ENCODE measurements around the gene ACOT12. TPM values are rescaled to one million over a fixed set of nuclear protein-coding genes. Genes with fewer than 3 reads are reported as not detected.
A peak's percentile ranks its signal among the peaks of the same experiment; 100 is the strongest.

ACOT12 gene
- polyA plus RNA-seq, 1 donor: 0.72 TPM

DNA sequence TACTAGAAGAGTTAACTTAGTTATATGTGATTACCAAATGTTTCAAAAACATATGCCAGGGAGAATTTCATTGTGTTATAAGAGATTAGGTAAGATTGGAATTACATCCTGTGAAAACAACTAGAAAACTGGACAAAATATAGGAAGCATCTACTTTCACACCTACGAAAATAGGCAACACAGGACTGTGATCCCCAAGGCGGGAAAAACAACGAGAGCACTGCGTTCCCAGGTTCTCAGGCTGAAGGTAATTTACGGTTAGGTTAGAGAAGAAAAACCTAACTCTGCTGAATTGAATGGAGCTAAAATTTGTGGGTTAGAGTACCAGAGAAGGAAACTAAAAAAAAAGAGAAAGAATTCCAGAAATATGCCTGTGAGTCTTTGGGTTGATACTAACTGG is 28.4 kb downstream of the ACOT12 start:
- Histone ChIP-seq H3K36me3 (ENCODE audit: control insufficient read depth, insufficient read depth, low read length) (no peaks in the 10 kb centered on the region), H3K9me3 (ENCODE audit: control insufficient read depth, low read depth, low read length) (no peaks in the 10 kb centered on the region), H3K4me1 (ENCODE audit: control insufficient read depth, insufficient read depth, low read length) (peaks cover 20% of the 10 kb centered on the region), H3K4me3 (ENCODE audit: low read length) (no peak overlapping the region), H3K27ac (ENCODE audit: low read length) (no peak overlapping the region), H3K27me3 (ENCODE audit: control insufficient read depth, insufficient read depth, low read length) (no peaks in the 10 kb centered on the region)
- WGBS (ENCODE audit: insufficient coverage, low lambda C conversion rate): 100% methylated on average over 4 of the region's 5 CpGs
- no peak for DNase-seq

- H3K27ac ChIP-seq (ENCODE audit: low read length): peak overlapping the region; percentile 73
- no peaks in the 10 kb centered on the region for H3K9me3 ChIP-seq (ENCODE audit: control insufficient read depth, low read depth, low read length)
- DNase-seq: peak; percentile 36 to 67
- no peak overlapping the region for H3K4me3 ChIP-seq (ENCODE audit: low read length)
- no peaks in the 10 kb centered on the region for H3K36me3 ChIP-seq (ENCODE audit: control insufficient read depth, insufficient read depth, low read length)
- 57% methylated on average over 1 of the region's 4 CpGs for WGBS (ENCODE audit: insufficient coverage, low lambda C conversion rate)
- H3K4me1 ChIP-seq (ENCODE audit: control insufficient read depth, insufficient read depth, low read length): peaks cover 22% of the 10 kb centered on the region
- no peaks in the 10 kb centered on the region for H3K27me3 ChIP-seq (ENCODE audit: control insufficient read depth, insufficient read depth, low read length)
These were observed 30.7 kb downstream of the ACOT12 start for GRCh38 chr5:81363093-81363871.

- Histone ChIP-seq H3K36me3 (ENCODE audit: control insufficient read depth, insufficient read depth, low read length) (no peaks in the 10 kb centered on the region), H3K9me3 (ENCODE audit: control insufficient read depth, low read depth, low read length) (no peaks in the 10 kb centered on the region), H3K4me3 (ENCODE audit: low read length) (no peak overlapping the region), H3K27me3 (ENCODE audit: control insufficient read depth, insufficient read depth, low read length) (no peaks in the 10 kb centered on the region), H3K27ac (ENCODE audit: low read length) (no peak overlapping the region), H3K4me1 (ENCODE audit: control insufficient read depth, insufficient read depth, low read length) (peaks cover 22% of the 10 kb centered on the region)
- no peak for DNase-seq
- no CpG with 5 or more reads among the region's 2 CpGs for WGBS (ENCODE audit: insufficient coverage, low lambda C conversion rate)
These were observed 32.3 kb downstream of the ACOT12 start for GRCh38 chr5:81361600-81361999.

DNA sequence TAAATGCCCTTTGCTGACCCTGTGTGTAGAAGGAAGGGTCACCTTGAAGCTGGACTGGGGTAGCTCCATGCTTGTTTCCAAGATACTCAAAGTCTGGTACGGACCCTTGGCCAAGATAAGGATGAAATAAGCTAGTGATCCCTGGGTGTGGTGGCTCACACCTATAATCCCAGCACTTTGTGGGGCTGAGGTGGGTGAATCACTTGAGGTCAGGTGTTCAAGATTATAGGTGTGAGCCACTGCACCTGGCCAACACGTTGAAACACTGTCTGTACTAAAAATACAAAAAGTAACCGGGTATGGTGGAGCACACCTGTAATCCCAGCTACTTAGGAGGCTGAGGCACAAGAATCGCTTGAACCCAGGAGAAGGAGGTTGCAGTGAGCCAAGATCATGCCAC is 33.3 kb downstream of the ACOT12 start:
- H3K27me3 ChIP-seq (ENCODE audit: control insufficient read depth, insufficient read depth, low read length): no peaks in the 10 kb centered on the region
- peaks cover 22% of the 10 kb centered on the region for H3K4me1 ChIP-seq (ENCODE audit: control insufficient read depth, insufficient read depth, low read length)
- no peak overlapping the region for H3K27ac ChIP-seq (ENCODE audit: low read length)
- DNase-seq: no peak
- no peaks in the 10 kb centered on the region for H3K36me3 ChIP-seq (ENCODE audit: control insufficient read depth, insufficient read depth, low read length)
- no peak overlapping the region for H3K4me3 ChIP-seq (ENCODE audit: low read length)
- H3K9me3 ChIP-seq (ENCODE audit: control insufficient read depth, low read depth, low read length): no peaks in the 10 kb centered on the region
- 60% methylated on average over 2 of the region's 4 CpGs for WGBS (ENCODE audit: insufficient coverage, low lambda C conversion rate)

- Histone ChIP-seq H3K27me3 (ENCODE audit: control insufficient read depth, insufficient read depth, low read length) (no peaks in the 10 kb centered on the region), H3K4me3 (ENCODE audit: low read length) (no peak overlapping the region), H3K36me3 (ENCODE audit: control insufficient read depth, insufficient read depth, low read length) (no peaks in the 10 kb centered on the region), H3K4me1 (ENCODE audit: control insufficient read depth, insufficient read depth, low read length) (peaks cover 27% of the 10 kb centered on the region), H3K9me3 (ENCODE audit: control insufficient read depth, low read depth, low read length) (no peaks in the 10 kb centered on the region), H3K27ac (ENCODE audit: low read length) (no peak overlapping the region)
- no peak for DNase-seq
- 94% methylated on average over 2 of the region's 2 CpGs for WGBS (ENCODE audit: insufficient coverage, low lambda C conversion rate)
These were observed 34.1 kb downstream of the ACOT12 start for GRCh38 chr5:81359881-81360280.

GRCh38 chr5:81359108-81359507 is 34.8 kb downstream of the ACOT12 start:
- Histone ChIP-seq H3K27me3 (ENCODE audit: control insufficient read depth, insufficient read depth, low read length) (no peaks in the 10 kb centered on the region), H3K4me1 (ENCODE audit: control insufficient read depth, insufficient read depth, low read length) (peaks cover 35% of the 10 kb centered on the region), H3K36me3 (ENCODE audit: control insufficient read depth, insufficient read depth, low read length) (no peaks in the 10 kb centered on the region), H3K4me3 (ENCODE audit: low read length) (no peak overlapping the region), H3K27ac (ENCODE audit: low read length) (no peak overlapping the region), H3K9me3 (ENCODE audit: control insufficient read depth, low read depth, low read length) (no peaks in the 10 kb centered on the region)
- DNase-seq: peak in 1 of 2 donors; percentile 23
- 20% methylated on average over 1 of the region's 5 CpGs for WGBS (ENCODE audit: insufficient coverage, low lambda C conversion rate)

GRCh38 chr5:81355291-81356251 is 38.4 kb downstream of the ACOT12 start:
- no peaks in the 10 kb centered on the region for H3K27me3 ChIP-seq (ENCODE audit: control insufficient read depth, insufficient read depth, low read length)
- H3K4me3 ChIP-seq (ENCODE audit: low read length): no peak overlapping the region
- H3K9me3 ChIP-seq (ENCODE audit: control insufficient read depth, low read depth, low read length): no peaks in the 10 kb centered on the region
- no peak overlapping the region for H3K27ac ChIP-seq (ENCODE audit: low read length)
- H3K4me1 ChIP-seq (ENCODE audit: control insufficient read depth, insufficient read depth, low read length): peaks cover 19% of the 10 kb centered on the region
- no peak for DNase-seq
- no peaks in the 10 kb centered on the region for H3K36me3 ChIP-seq (ENCODE audit: control insufficient read depth, insufficient read depth, low read length)
- 86% methylated on average over 3 of the region's 11 CpGs for WGBS (ENCODE audit: insufficient coverage, low lambda C conversion rate)

DNA sequence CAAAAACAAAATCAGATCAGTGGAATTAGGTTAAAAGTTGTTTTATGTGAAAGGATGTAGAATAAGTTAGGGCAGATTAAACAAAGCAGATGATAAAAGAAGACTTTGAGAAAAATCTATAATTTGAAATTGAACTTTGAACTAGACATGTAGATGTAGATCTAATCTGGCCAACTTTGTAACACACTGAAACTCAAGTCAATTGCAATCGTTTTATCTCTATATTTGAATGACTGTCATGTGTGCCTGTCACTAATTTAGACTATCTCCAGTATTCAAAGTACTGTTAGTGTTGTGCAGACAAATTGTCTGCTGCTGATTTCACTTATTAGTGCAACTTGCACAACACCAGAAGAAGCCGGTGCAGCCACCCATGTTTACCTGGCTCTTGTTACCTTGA is 39.8 kb downstream of the ACOT12 start:
- Histone ChIP-seq H3K27ac (ENCODE audit: low read length) (peak overlapping the region; percentile 69), H3K9me3 (ENCODE audit: control insufficient read depth, low read depth, low read length) (no peaks in the 10 kb centered on the region), H3K27me3 (ENCODE audit: control insufficient read depth, insufficient read depth, low read length) (no peaks in the 10 kb centered on the region), H3K36me3 (ENCODE audit: control insufficient read depth, insufficient read depth, low read length) (no peaks in the 10 kb centered on the region), H3K4me3 (ENCODE audit: low read length) (no peak overlapping the region), H3K4me1 (ENCODE audit: control insufficient read depth, insufficient read depth, low read length) (peaks cover 17% of the 10 kb centered on the region)
- no CpG with 5 or more reads among the region's 2 CpGs for WGBS (ENCODE audit: insufficient coverage, low lambda C conversion rate)
- peak; percentile 28 to 44 for DNase-seq

- DNase-seq: peak; percentile 62 to 84
- H3K9me3 ChIP-seq (ENCODE audit: control insufficient read depth, low read depth, low read length): no peaks in the 10 kb centered on the region
- no peaks in the 10 kb centered on the region for H3K36me3 ChIP-seq (ENCODE audit: control insufficient read depth, insufficient read depth, low read length)
- no peak overlapping the region for H3K4me3 ChIP-seq (ENCODE audit: low read length)
- H3K27me3 ChIP-seq (ENCODE audit: control insufficient read depth, insufficient read depth, low read length): no peaks in the 10 kb centered on the region
- WGBS (ENCODE audit: insufficient coverage, low lambda C conversion rate): 20% methylated on average over 1 of the region's 5 CpGs
- H3K4me1 ChIP-seq (ENCODE audit: control insufficient read depth, insufficient read depth, low read length): peaks cover 17% of the 10 kb centered on the region
- H3K27ac ChIP-seq (ENCODE audit: low read length): peak overlapping the region; percentile 69
These were observed 40.7 kb downstream of the ACOT12 start for GRCh38 chr5:81353189-81353588.

- no peaks in the 10 kb centered on the region for H3K36me3 ChIP-seq (ENCODE audit: control insufficient read depth, insufficient read depth, low read length)
- no peaks in the 10 kb centered on the region for H3K9me3 ChIP-seq (ENCODE audit: control insufficient read depth, low read depth, low read length)
- H3K27me3 ChIP-seq (ENCODE audit: control insufficient read depth, insufficient read depth, low read length): no peaks in the 10 kb centered on the region
- no peak overlapping the region for H3K27ac ChIP-seq (ENCODE audit: low read length)
- H3K4me3 ChIP-seq (ENCODE audit: low read length): no peak overlapping the region
- DNase-seq: no peak
- peaks cover 17% of the 10 kb centered on the region for H3K4me1 ChIP-seq (ENCODE audit: control insufficient read depth, insufficient read depth, low read length)
These were observed 43.4 kb downstream of the ACOT12 start for GRCh38 chr5:81350507-81350906.

All from large intestine (tissue), 3 donors.